ENCODE measurements around the gene OSBPL2. TPM values are rescaled to one million over a fixed set of nuclear protein-coding genes. Genes with fewer than 3 reads are reported as not detected.
A peak's percentile ranks its signal among the peaks of the same experiment; 100 is the strongest.

Gene OSBPL2
- total RNA-seq, 2 experiments from 2014 or later = 47.2 to 49.5 TPM

DNA sequence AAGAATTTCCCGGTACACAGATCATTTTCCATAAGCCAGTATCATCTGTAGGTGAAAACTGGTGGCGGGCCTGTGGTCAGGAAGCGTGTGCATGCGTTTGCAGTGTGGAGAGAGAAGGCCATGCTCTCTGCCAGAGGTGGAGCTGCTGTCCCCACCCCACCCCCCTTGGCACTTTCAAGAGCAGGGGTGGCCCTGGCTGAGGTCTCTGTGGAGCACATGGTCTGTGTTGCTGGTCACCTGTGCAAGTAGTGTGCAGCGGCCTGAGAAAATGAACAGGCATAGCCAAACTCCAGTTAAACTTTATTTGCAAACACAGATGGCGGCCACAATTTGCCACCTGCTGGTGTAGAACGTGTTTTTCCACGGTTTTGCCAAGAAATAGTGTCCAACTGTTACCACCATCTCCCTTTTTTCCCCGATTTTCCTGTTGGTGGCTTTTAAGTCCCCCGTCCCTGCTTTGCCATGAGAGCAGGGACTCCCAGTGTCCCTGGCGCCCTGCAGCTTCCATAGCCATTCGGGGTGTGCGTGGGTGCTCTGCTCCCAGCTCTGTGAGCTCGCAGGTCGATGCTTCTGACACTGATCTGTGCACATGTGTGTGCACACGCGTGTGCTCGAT lies 66.9 kb downstream of the OSBPL2 start:
- peak overlapping the region; percentile 95 for H3K4me3 Mint-ChIP-seq
- POLR2A ChIA-PET = interaction anchor here (0.9 kb wide), 1 partner anchor 75 kb away, joined by 3 read pairs; no protein-coding TSS in a partner anchor

GRCh38 chr20:62305765-62306413 lies 67.6 kb downstream of the OSBPL2 start:
- peaks cover 11% of the 10 kb centered on the region for H3K36me3 Mint-ChIP-seq
- ATAC-seq (ENCODE audit: low read depth) = no peak
- no peak overlapping the region for H3K27ac Mint-ChIP-seq
- POLR2A ChIA-PET = interaction anchor here (0.9 kb wide), 1 partner anchor 75 kb away, joined by 3 read pairs; no protein-coding TSS in a partner anchor
- no peak overlapping the region for H3K4me3 Mint-ChIP-seq
- no peaks in the 10 kb centered on the region for H3K27me3 Mint-ChIP-seq
- peaks cover 12% of the 10 kb centered on the region for H3K4me1 Mint-ChIP-seq
- no peaks in the 10 kb centered on the region for H3K9me3 Mint-ChIP-seq
- no peak for DNase-seq

More for the DNA sequence above, 66.9 kb downstream of the OSBPL2 start:
- no peaks in the 10 kb centered on the region for H3K27me3 Mint-ChIP-seq
- H3K27ac Mint-ChIP-seq = no peak overlapping the region
- ATAC-seq (ENCODE audit: low read depth) (no peak), DNase-seq (no peak)
- H3K36me3 Mint-ChIP-seq = peaks cover 11% of the 10 kb centered on the region
- peaks cover 12% of the 10 kb centered on the region for H3K4me1 Mint-ChIP-seq
- H3K9me3 Mint-ChIP-seq = no peaks in the 10 kb centered on the region

DNA sequence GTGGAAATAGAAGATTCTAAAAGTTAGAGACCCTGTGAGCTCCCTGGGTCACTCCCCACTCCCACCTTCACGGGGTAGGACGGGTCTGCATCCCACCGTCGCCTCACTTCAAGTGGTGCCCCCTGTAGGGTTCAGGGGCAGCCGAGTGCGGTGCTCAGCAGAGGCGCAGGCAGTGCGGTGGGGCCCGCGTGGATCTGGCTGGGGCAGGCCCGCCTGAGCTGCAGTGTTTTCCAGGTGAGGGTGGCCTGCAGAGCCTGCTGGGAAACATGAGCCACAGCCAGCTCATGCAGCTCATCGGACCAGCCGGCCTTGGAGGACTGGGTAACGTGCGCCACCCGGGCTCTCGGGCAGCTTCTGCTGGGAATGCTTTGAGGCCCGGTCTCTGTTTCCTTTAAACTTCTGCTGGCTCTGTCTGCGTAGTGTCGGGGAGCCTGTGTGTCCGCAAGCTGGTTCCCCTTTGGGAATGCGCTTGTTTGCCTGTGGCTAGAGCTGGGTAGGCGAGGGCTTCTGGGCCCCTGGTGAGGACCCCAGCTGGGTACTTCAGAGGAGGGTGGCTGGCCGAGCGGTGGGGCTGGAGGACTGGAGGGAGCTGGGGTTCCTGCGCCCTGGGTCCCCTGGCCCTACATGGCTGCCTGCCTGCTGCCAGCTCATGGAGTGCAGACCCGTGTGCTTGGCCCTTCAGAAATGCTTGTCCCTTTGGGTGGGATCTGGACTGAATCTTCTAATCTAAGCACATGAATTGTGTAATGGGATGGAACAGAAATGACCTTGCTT lies 68.3 kb downstream of the OSBPL2 start:
- ATAC-seq (ENCODE audit: low read depth) = no peak
- H3K27me3 Mint-ChIP-seq = no peaks in the 10 kb centered on the region
- H3K4me3 Mint-ChIP-seq = no peak overlapping the region
- H3K36me3 Mint-ChIP-seq = peaks cover 11% of the 10 kb centered on the region
- H3K9me3 Mint-ChIP-seq = no peaks in the 10 kb centered on the region
- peaks cover 12% of the 10 kb centered on the region for H3K4me1 Mint-ChIP-seq
- DNase-seq = no peak
- POLR2A ChIA-PET = no interaction called here
- no peak overlapping the region for H3K27ac Mint-ChIP-seq

DNA sequence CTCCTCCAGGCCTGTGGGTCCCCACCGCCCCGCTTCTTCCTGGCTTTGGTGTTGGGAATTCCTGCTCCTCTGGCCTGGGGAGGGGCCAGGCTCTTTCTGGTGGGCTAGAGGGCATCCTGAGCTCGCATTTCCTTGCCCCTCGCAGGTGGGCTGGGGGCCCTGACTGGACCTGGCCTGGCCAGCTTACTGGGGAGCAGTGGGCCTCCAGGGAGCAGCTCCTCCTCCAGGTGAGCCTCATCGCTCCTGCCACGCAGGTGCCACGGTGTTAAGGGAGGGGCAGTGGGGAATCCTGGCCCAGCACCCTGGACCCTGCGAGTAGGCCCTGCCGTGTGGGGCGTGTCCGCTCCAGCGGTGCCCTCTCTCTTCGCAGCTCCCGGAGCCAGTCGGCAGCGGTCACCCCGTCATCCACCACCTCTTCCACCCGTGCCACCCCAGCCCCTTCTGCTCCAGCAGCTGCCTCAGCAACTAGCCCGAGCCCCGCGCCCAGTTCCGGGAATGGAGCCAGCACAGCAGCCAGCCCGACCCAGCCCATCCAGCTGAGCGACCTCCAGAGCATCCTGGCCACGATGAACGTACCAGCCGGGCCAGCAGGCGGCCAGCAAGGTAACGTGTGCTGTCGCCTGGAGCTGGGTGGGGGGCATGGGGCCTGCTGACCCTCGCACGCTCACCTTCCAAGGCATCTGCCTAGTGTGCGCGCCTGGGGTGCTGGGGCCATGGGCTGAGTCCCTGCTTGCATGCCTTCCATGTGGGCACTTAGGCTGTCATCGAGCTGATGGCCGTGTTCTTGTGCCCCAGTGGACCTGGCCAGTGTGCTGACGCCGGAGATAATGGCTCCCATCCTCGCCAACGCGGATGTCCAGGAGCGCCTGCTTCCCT lies 69.1 kb downstream of the OSBPL2 start:
- Mint-ChIP-seq H3K4me1 (peaks cover 10% of the 10 kb centered on the region), H3K27ac (no peak overlapping the region), H3K9me3 (no peaks in the 10 kb centered on the region), H3K4me3 (no peak overlapping the region), H3K27me3 (no peaks in the 10 kb centered on the region), H3K36me3 (peaks cover 11% of the 10 kb centered on the region)
- POLR2A ChIA-PET = no interaction called here
- DNase-seq (no peak), ATAC-seq (ENCODE audit: low read depth) (no peak)

GRCh38 chr20:62308102-62308822 lies 69.9 kb downstream of the OSBPL2 start:
- ATAC-seq (ENCODE audit: low read depth) (no peak), DNase-seq (no peak)
- H3K27ac Mint-ChIP-seq = no peak overlapping the region
- peaks cover 10% of the 10 kb centered on the region for H3K4me1 Mint-ChIP-seq
- H3K9me3 Mint-ChIP-seq = no peaks in the 10 kb centered on the region
- H3K4me3 Mint-ChIP-seq = no peak overlapping the region
- no peaks in the 10 kb centered on the region for H3K27me3 Mint-ChIP-seq
- POLR2A ChIA-PET = no interaction called here
- peaks cover 11% of the 10 kb centered on the region for H3K36me3 Mint-ChIP-seq

GRCh38 chr20:62309198-62309944 lies 71.0 kb downstream of the OSBPL2 start:
- POLR2A ChIA-PET = no interaction called here
- no peaks in the 10 kb centered on the region for H3K27me3 Mint-ChIP-seq
- peaks cover 3% of the 10 kb centered on the region for H3K36me3 Mint-ChIP-seq
- DNase-seq (no peak), ATAC-seq (ENCODE audit: low read depth) (no peak)
- no peak overlapping the region for H3K27ac Mint-ChIP-seq
- peaks cover 4% of the 10 kb centered on the region for H3K4me1 Mint-ChIP-seq
- H3K4me3 Mint-ChIP-seq = no peak overlapping the region
- no peaks in the 10 kb centered on the region for H3K9me3 Mint-ChIP-seq

GRCh38 chr20:62309947-62310756 lies 71.8 kb downstream of the OSBPL2 start:
- DNase-seq (no peak), ATAC-seq (ENCODE audit: low read depth) (no peak)
- Mint-ChIP-seq H3K9me3 (no peaks in the 10 kb centered on the region), H3K4me3 (no peak overlapping the region), H3K27ac (no peak overlapping the region), H3K27me3 (no peaks in the 10 kb centered on the region), H3K4me1 (no peaks in the 10 kb centered on the region), H3K36me3 (peaks cover 3% of the 10 kb centered on the region)
- POLR2A ChIA-PET = no interaction called here

DNA sequence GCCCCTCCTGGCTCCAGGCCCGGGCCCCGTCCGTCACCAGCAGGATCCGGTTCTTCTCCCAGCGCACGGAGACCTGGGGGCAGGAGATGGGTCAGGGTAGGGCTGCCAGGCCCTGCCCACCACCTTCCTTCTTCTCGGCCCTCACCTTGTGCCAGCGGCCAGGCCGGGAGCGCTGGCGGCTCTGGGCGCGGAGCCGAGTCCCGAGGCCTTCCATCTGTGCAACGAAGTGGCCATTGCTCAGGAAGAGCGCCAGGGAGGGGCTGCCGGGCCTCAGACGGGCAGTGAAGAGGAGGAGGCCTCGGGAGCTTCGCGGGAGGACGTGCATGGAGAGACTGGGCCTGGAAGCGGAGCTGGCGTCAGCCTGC lies 72.4 kb downstream of the OSBPL2 start:
- POLR2A ChIA-PET = no interaction called here
- H3K9me3 Mint-ChIP-seq = no peaks in the 10 kb centered on the region
- no peak for ATAC-seq (ENCODE audit: low read depth)
- H3K36me3 Mint-ChIP-seq = no peaks in the 10 kb centered on the region
- no peak overlapping the region for H3K27ac Mint-ChIP-seq
- no peak overlapping the region for H3K4me3 Mint-ChIP-seq
- no peaks in the 10 kb centered on the region for H3K4me1 Mint-ChIP-seq
- DNase-seq = no peak
- H3K27me3 Mint-ChIP-seq = no peaks in the 10 kb centered on the region

- no peaks in the 10 kb centered on the region for H3K27me3 Mint-ChIP-seq
- H3K9me3 Mint-ChIP-seq = no peaks in the 10 kb centered on the region
- H3K4me1 Mint-ChIP-seq = no peaks in the 10 kb centered on the region
- H3K36me3 Mint-ChIP-seq = no peaks in the 10 kb centered on the region
- no peak overlapping the region for H3K4me3 Mint-ChIP-seq
- H3K27ac Mint-ChIP-seq = no peak overlapping the region
- POLR2A ChIA-PET = no interaction called here
- no peak for ATAC-seq (ENCODE audit: low read depth)
- DNase-seq = no peak
These were observed 72.8 kb downstream of the OSBPL2 start for GRCh38 chr20:62311150-62311549.

DNA sequence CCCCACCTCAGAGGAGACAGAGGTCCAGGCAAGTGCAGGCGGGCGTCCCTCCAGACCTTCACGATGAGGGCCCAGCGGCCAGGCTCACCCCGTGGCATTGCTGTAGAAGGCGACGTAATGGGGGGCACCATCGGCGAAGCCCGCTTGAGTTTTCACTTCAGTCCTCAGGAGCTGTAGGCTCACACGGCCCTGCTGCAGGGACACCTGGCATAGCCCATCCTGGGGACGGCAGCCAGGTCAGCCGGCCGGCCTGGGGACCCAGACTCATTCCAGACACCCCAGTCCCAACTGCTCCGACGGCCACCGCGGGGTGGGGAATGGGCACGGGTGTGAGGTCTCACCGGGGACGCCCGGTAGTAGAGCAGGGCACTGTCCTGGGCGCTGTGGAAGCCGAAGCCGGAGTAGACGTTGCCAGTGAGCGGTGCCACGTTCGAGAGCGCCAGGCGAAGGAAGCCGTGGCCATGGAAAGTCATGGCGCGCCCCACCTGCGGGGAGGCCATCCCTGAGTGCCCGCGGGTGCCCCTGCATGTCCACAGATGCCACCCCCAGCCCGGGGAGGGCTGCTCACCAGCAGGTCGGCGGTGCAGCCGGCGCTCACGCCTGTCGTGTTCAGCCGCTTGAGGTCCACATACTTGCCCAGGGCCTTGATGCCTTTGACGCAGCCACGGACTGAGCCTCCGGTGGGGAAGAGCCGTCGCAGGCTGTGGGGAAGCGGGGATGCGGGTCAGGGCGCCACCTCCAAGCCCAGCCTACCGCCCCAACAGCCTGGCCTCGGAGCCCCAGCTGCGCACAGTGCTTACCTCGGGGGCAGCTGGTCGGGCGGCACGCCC lies 73.7 kb downstream of the OSBPL2 start:
- H3K9me3 Mint-ChIP-seq = no peaks in the 10 kb centered on the region
- H3K36me3 Mint-ChIP-seq = no peaks in the 10 kb centered on the region
- H3K27ac Mint-ChIP-seq = no peak overlapping the region
- POLR2A ChIA-PET = no interaction called here
- no peaks in the 10 kb centered on the region for H3K4me1 Mint-ChIP-seq
- DNase-seq (no peak), ATAC-seq (ENCODE audit: low read depth) (no peak)
- H3K4me3 Mint-ChIP-seq = no peak overlapping the region
- H3K27me3 Mint-ChIP-seq = no peaks in the 10 kb centered on the region

DNA sequence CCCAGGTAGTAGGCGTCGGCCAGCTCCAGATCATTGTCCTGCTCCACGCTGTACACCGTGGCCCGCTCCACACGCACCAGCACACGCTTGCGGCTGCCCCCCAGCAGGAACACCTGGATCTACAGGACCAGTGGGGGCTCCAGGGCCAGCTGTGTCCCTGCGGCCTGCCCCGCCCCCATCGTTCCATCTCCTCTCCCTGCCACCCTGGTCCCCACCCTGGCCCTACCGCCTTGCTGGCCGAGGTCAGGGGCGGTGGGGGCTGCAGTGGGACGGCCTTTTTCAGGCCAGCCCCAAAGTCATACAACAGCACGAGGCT lies 74.3 kb downstream of the OSBPL2 start:
- ATAC-seq (ENCODE audit: low read depth) (no peak), DNase-seq (no peak)
- POLR2A ChIA-PET = no interaction called here
- H3K27ac Mint-ChIP-seq = no peak overlapping the region
- H3K27me3 Mint-ChIP-seq = no peaks in the 10 kb centered on the region
- H3K4me3 Mint-ChIP-seq = no peak overlapping the region
- no peaks in the 10 kb centered on the region for H3K9me3 Mint-ChIP-seq
- no peaks in the 10 kb centered on the region for H3K4me1 Mint-ChIP-seq
- H3K36me3 Mint-ChIP-seq = no peaks in the 10 kb centered on the region

All from activated naive CD8-positive, alpha-beta T cell treated with anti-CD3 and anti-CD28 coated beads, Interleukin-2, amount 10 ng/mL, durations not matched to agents 7 days and 5 days (primary cell).